Islet of Langerhans (tissue), 1 donor: ENCODE data around the gene LIMK1.
"Not testable (repeated sequence)": the region's sequence is repeated elsewhere in the genome, so short reads cannot be mapped to it uniquely, and the experiment has no call there.

ENCODE experiments used
- FAIRE-seq: peaks from one replicate; lab custom pipeline; 2011; peaks lifted over from hg19 to GRCh38; lab: Jason Lieb, UNC

Gene LIMK1

GRCh38 chr7:74083117-74083876, at the start of gene LIMK1:
LIMK1 (plus strand) TSS chr7:74083804; CDS start chr7:74083991, 187 bp downstream.
- no peak for FAIRE-seq

- no peak for FAIRE-seq
Observed at GRCh38 chr7:74037609-74038008, 46.0 kb upstream of the LIMK1 start.

- FAIRE-seq: no peak
Observed at GRCh38 chr7:74038194-74038961, 45.2 kb upstream of the LIMK1 start.

GRCh38 chr7:74039337-74039736, 44.3 kb upstream of the LIMK1 start:
- no peak for FAIRE-seq

- no peak for FAIRE-seq
Observed at GRCh38 chr7:74040101-74040790, 43.4 kb upstream of the LIMK1 start.

- FAIRE-seq: no peak
Observed at GRCh38 chr7:74040791-74041520, 42.6 kb upstream of the LIMK1 start.

GRCh38 chr7:74042746-74043522, 40.7 kb upstream of the LIMK1 start:
- FAIRE-seq: no peak

GRCh38 chr7:74043523-74043951, 40.1 kb upstream of the LIMK1 start:
- no peak for FAIRE-seq

GRCh38 chr7:74044366-74045350, 38.9 kb upstream of the LIMK1 start:
- no peak for FAIRE-seq

- FAIRE-seq: not testable (repeated sequence)
Observed at GRCh38 chr7:74046581-74046980, 37.0 kb upstream of the LIMK1 start.

- FAIRE-seq: no peak
Observed at GRCh38 chr7:74047804-74048380, 35.7 kb upstream of the LIMK1 start.

- no peak for FAIRE-seq
Observed at GRCh38 chr7:74048999-74049599, 34.5 kb upstream of the LIMK1 start.

- no peak for FAIRE-seq
Observed at GRCh38 chr7:74049997-74050798, 33.4 kb upstream of the LIMK1 start.

GRCh38 chr7:74051193-74051592, 32.4 kb upstream of the LIMK1 start:
- FAIRE-seq: no peak

GRCh38 chr7:74051629-74052410, 31.8 kb upstream of the LIMK1 start:
- FAIRE-seq: no peak

- no peak for FAIRE-seq
Observed at GRCh38 chr7:74052628-74053027, 31.0 kb upstream of the LIMK1 start.

GRCh38 chr7:74053589-74054186, 29.9 kb upstream of the LIMK1 start:
- no peak for FAIRE-seq
